NCI-H146 treated with DMSO at 0.1 percent for 48 hours (cell line): ENCODE results near the gene MED28.

Source experiments
- DNase-seq: peaks from one replicate; lab custom pipeline; 2025; ENCODE audit not compliant: unreplicated experiment; lab: John Stamatoyannopoulos, UW

Gene MED28

GRCh38 chr4:17665346-17665745 is 50.9 kb downstream of the MED28 start:
- DNase-seq, result no peak

- no peak for DNase-seq
Measured at GRCh38 chr4:17665852-17666251, 51.4 kb downstream of the MED28 start.

GRCh38 chr4:17667253-17667652 is 52.8 kb downstream of the MED28 start:
- DNase-seq, result no peak

- DNase-seq, result peak; percentile 70
Measured at GRCh38 chr4:17667653-17668201, 53.3 kb downstream of the MED28 start.

GRCh38 chr4:17670423-17670822 is 56.0 kb downstream of the MED28 start:
- DNase-seq, result no peak

- DNase-seq, result no peak
Measured at GRCh38 chr4:17680559-17681280, 66.3 kb downstream of the MED28 start.

- no peak for DNase-seq
Measured at GRCh38 chr4:17681281-17682221, 67.1 kb downstream of the MED28 start.

GRCh38 chr4:17682222-17682566 is 67.8 kb downstream of the MED28 start:
- no peak for DNase-seq
